Caco-2 (cell line): ENCODE measurements around the gene PLXNA2. TPM values are rescaled to one million over a fixed set of nuclear protein-coding genes. Genes with fewer than 3 reads are reported as not detected.

ENCODE experiments used
- BruUV-seq: library from RNA; stranded (reverse); fragments of 400-500 nt; replicated peaks from 2 replicates; lab custom pipeline; 2021; lab: Mats Ljungman, UMichigan
- CTCF ChIA-PET: fragments of 300-600 bp; sonication (Branson Sonifier 250); formaldehyde crosslinking; loops from one replicate; lab custom pipeline; 2022; ENCODE audit warnings: antibody characterized with exemption; lab: Charles Lee
- POLR2A ChIA-PET: fragments of 300-600 bp; sonication (Branson Sonifier 250); formaldehyde crosslinking; loops from one replicate; lab custom pipeline; 2022; ENCODE audit warnings: antibody characterized with exemption; lab: Charles Lee
- DNase-seq, 2 experiments: peaks; one replicate each; pipeline versions ENCODE4 v3.0.0 to v3.0.0-alpha.2; 2020 to 2022
- H3K27me3 ChIP-seq: replicated peaks from 2 replicates; pipeline ENCODE4 v1.6.0; 2011; ENCODE audit warnings: low read length; ENCODE audit not compliant: control insufficient read depth, insufficient read depth
- H3K36me3 ChIP-seq: 2 replicates; pipeline ENCODE4 v1.5.1; 2011; ENCODE audit warnings: low read length; ENCODE audit not compliant: control insufficient read depth, insufficient read depth
- H3K4me1 ChIP-seq: fragments of 250-450 bp; sonication (Bioruptor Pico); 2 replicates; pipeline ENCODE4 v1.5.1; 2020; ENCODE audit warnings: mild to moderate bottlenecking
- H3K4me3 ChIP-seq: 2 replicates; pipeline ENCODE4 v1.5.1; 2011; ENCODE audit warnings: low read depth, mild to moderate bottlenecking, control low read depth, low read length
- H3K9me3 ChIP-seq: fragments of 250-450 bp; sonication (Bioruptor Pico); 2 replicates; pipeline ENCODE4 v1.5.1; 2020; ENCODE audit warnings: mild to moderate bottlenecking, moderate library complexity
- H3K27ac Mint-ChIP-seq: one replicate; pipeline ENCODE4 v1.8.0; 2022; ENCODE audit warnings: mixed read lengths; ENCODE audit not compliant: unreplicated experiment
- H3K27me3 Mint-ChIP-seq: one replicate; pipeline ENCODE4 v1.8.0; 2022; ENCODE audit warnings: mixed read lengths; ENCODE audit not compliant: insufficient read depth, unreplicated experiment
- H3K36me3 Mint-ChIP-seq: one replicate; pipeline ENCODE4 v1.8.0; 2022; ENCODE audit warnings: mild to moderate bottlenecking, mixed read lengths; ENCODE audit not compliant: insufficient read depth, unreplicated experiment
- H3K4me1 Mint-ChIP-seq: one replicate; pipeline ENCODE4 v1.8.0; 2022; ENCODE audit warnings: low read depth, mixed read lengths; ENCODE audit not compliant: unreplicated experiment
- H3K4me3 Mint-ChIP-seq: one replicate; pipeline ENCODE4 v1.8.0; 2022; ENCODE audit warnings: mild to moderate bottlenecking, moderate library complexity, mixed read lengths; ENCODE audit not compliant: unreplicated experiment
- H3K9me3 Mint-ChIP-seq: one replicate; pipeline ENCODE4 v1.8.0; 2022; ENCODE audit warnings: mixed read lengths; ENCODE audit not compliant: unreplicated experiment
- intact Hi-C: fragments of 100-400 bp; cut with micrococcal nuclease; formaldehyde crosslinking; loops from one replicate; pipeline ENCODE4 v1.10.0; 2022; ENCODE audit not compliant: unreplicated experiment
- total RNA-seq: library from RNA; stranded (reverse); gene quantifications from 2 replicates; pipeline ENCODE4 v1.2.3, GENCODE V29; 2022
- TF ChIP-seq, protein P1 (sequence below), 2 experiments: fragments of 200-600 bp in 1 of 2; IDR thresholded peaks; 1 replicate in 1 of 2; 2 replicates in 1 of 2; pipeline versions ENCODE4 v1.5.1 to v1.8.0; 2011 to 2022; ENCODE audit warnings: antibody characterized with exemption in 1 of 2, control low read depth in 1 of 2, inconsistent platforms in 1 of 2, low read depth in 1 of 2, low read length in 1 of 2, mild to moderate bottlenecking in 1 of 2, moderate library complexity in 1 of 2; ENCODE audit not compliant: insufficient read depth in 1 of 2, severe bottlenecking in 1 of 2, unreplicated experiment in 1 of 2

Gene PLXNA2
- total RNA-seq, 1 experiment from 2014 or later = 3.2 TPM

DNA sequence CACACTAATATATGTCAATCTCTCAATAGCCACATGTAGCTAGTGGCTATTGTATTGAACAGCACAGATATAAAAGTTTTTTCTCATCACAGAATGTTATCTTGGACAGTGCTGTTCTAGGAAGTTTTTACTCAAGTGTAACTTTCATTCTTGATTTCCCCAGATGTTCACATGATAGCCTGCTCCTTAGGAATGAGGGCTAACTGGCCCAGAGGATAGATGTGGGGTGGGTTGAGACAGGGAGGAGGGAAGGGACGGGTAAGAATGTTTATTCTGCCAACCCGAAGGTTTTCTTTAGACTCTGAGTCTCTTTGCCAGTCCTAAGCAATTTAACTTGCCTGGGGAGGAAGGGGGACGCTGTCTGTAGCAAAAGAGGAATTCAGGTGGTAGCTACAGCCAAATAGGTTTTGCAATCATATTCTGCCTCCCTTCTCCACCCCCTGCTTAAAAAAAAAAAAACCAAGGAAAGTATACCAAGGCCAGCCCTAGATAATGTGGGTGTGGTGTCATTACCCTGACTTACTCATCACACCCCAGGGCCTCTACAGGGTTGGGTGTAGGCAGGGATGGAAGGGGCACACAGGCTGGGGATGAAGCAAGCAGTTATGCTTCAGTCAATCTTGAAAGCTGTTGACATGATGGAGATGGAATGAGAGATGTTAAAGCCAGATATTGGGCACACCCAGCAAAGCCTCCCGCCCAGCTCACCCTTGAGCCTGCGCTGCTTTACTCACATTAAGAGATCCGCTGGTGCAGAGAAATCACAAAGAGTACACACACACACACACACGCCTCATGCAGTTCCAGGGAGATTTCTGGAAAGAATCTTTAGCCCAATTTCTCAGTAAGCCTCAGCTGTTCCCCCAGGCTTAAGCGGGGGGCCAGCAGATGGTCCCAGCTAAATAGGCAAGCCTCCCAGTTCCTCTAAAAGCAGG lies 59.9 kb downstream of the PLXNA2 start:
- POLR2A ChIA-PET = no interaction called here
- no TSS peak for BruUV-seq
- H3K36me3 ChIP-seq = no peaks in the 10 kb centered on the region
- intact Hi-C loops = no loop called here
- CTCF ChIA-PET = interaction anchor here (0.7 to 1.3 kb wide), 4 partner anchors 52 to 137 kb away, joined by 3 to 8 read pairs (median 4); no protein-coding TSS in a partner anchor
- peaks cover 59% of the 10 kb centered on the region for H3K4me1 ChIP-seq
- H3K4me3 ChIP-seq = no peak overlapping the region
- no peak overlapping the region for H3K4me3 Mint-ChIP-seq
- peaks cover 54% of the 10 kb centered on the region for H3K4me1 Mint-ChIP-seq
- H3K36me3 Mint-ChIP-seq = peaks cover 4% of the 10 kb centered on the region
- no peaks in the 10 kb centered on the region for H3K9me3 Mint-ChIP-seq
- H3K27me3 ChIP-seq = no peaks in the 10 kb centered on the region
- peak overlapping the region; percentile 39 for H3K27ac Mint-ChIP-seq
- no peaks in the 10 kb centered on the region for H3K27me3 Mint-ChIP-seq
- H3K9me3 ChIP-seq = no peaks in the 10 kb centered on the region
- DNase-seq = peak; percentile 66 to 84
- TF ChIP-seq, protein P1, sequence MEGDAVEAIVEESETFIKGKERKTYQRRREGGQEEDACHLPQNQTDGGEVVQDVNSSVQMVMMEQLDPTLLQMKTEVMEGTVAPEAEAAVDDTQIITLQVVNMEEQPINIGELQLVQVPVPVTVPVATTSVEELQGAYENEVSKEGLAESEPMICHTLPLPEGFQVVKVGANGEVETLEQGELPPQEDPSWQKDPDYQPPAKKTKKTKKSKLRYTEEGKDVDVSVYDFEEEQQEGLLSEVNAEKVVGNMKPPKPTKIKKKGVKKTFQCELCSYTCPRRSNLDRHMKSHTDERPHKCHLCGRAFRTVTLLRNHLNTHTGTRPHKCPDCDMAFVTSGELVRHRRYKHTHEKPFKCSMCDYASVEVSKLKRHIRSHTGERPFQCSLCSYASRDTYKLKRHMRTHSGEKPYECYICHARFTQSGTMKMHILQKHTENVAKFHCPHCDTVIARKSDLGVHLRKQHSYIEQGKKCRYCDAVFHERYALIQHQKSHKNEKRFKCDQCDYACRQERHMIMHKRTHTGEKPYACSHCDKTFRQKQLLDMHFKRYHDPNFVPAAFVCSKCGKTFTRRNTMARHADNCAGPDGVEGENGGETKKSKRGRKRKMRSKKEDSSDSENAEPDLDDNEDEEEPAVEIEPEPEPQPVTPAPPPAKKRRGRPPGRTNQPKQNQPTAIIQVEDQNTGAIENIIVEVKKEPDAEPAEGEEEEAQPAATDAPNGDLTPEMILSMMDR (IDR thresholded peaks at IDR 0.05; ENCODE audit: insufficient read depth in 1 of 2, low read depth in 1 of 2, low read length in 1 of 2, severe bottlenecking in 1 of 2, unreplicated experiment in 1 of 2) = no peak

DNA sequence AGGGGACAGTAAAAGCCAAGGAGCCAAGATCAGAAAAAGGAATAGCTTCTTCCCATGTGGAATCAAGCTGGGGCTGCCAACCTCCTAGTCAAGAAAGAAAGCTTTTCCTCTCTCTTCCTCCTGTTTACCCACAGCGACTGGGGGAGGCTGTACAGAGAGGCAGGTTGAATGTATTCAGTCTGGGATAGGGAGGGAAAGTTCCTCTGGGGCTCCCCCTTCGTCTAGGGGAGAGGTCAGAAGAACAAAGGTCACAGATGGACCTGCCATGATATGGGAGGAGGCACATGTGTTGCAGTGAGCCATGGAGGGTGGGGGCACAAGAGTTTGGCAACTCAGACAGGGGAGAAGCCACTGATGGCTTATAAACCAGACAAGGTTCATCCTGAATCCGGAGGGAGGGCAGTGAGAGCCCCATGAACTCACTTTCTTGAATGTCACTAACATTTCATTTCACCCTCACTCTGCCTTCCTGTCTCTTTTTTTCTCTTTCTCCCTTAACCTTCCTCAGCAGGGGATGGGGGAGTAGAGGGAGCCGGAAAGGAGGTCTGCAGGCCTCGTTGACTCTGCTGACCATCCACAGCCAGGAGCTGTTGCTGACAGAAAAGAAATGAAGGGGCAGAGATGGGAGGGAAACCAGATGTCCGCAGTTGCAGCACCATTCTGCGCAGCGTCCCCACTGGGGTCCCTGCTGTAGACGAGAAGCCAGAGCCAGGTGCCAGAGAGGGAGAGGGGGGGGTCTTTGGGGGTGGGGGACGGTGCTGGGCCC lies 61.1 kb downstream of the PLXNA2 start:
- BruUV-seq = no TSS peak

More for the DNA sequence above, 61.1 kb downstream of the PLXNA2 start:
- POLR2A ChIA-PET = no interaction called here
- Mint-ChIP-seq H3K27me3 (no peaks in the 10 kb centered on the region), H3K36me3 (peaks cover 4% of the 10 kb centered on the region), H3K9me3 (no peaks in the 10 kb centered on the region), H3K4me3 (no peak overlapping the region), H3K27ac (peak overlapping the region; percentile 80), H3K4me1 (peaks cover 58% of the 10 kb centered on the region)
- H3K9me3 ChIP-seq = no peaks in the 10 kb centered on the region
- H3K4me3 ChIP-seq = no peak overlapping the region
- H3K36me3 ChIP-seq = no peaks in the 10 kb centered on the region
- CTCF ChIA-PET = interaction anchor here (1.2 kb wide), 1 partner anchor 51 kb away, joined by 6 read pairs; no protein-coding TSS in a partner anchor
- no peak for DNase-seq
- intact Hi-C loops = no loop called here
- H3K27me3 ChIP-seq = no peaks in the 10 kb centered on the region
- TF ChIP-seq, protein P1 (IDR thresholded peaks at IDR 0.05; ENCODE audit: insufficient read depth in 1 of 2, low read depth in 1 of 2, low read length in 1 of 2, severe bottlenecking in 1 of 2, unreplicated experiment in 1 of 2) = no peak
- peaks cover 70% of the 10 kb centered on the region for H3K4me1 ChIP-seq
